Measurements from ENCODE around the gene SESN3.
A peak's percentile ranks its signal among the peaks of the same experiment; 100 is the strongest.
"Not testable (repeated sequence)": the region's sequence is repeated elsewhere in the genome, so short reads cannot be mapped to it uniquely, and the experiment has no call there.

SESN3 gene, protein sequence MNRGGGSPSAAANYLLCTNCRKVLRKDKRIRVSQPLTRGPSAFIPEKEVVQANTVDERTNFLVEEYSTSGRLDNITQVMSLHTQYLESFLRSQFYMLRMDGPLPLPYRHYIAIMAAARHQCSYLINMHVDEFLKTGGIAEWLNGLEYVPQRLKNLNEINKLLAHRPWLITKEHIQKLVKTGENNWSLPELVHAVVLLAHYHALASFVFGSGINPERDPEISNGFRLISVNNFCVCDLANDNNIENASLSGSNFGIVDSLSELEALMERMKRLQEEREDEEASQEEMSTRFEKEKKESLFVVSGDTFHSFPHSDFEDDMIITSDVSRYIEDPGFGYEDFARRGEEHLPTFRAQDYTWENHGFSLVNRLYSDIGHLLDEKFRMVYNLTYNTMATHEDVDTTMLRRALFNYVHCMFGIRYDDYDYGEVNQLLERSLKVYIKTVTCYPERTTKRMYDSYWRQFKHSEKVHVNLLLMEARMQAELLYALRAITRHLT

DNA sequence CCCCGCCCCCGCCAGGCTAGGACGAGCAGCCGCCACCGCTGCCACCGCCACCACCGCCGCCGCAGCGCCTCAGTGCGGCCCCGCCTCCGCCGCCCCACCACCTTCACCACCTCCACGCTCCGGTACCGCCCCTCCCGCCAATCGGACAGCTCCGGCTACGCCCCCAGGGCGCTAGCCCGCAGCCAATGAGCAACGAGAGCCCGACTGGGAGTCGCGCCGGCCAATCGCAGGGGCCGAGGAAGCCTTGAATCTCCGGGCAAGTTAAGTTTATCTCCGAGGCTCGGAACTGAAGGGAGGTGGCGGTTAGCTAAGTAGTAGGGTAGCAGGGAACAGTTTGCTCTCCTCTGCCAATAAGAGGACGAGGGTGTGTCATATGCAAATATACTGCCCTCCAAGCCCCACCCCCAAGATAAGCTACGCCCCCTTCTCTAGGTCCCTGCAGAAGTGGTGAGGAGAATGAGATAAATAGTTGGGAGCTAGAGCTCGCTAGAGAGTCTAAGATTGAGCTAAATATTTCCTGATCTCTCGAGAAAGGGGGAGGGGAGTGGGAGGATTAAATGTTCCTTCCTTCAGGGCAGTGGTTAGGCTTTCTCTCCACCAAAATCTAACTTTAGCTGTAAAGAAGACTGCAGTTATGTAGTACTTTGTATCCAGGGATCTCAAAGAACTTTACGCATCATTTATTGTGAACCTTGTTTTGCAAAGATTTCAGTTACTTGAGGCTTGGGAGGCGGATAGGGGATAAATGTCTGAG lies at the start of gene SESN3:
SESN3 (minus strand) TSS at position 76 of the 754 bp plus-strand sequence. CDS start 342 bp downstream, outside the sequence.
- DNase-seq, result peak; percentile 100

GRCh38 chr11:95279921-95280868 lies 49.2 kb upstream of the SESN3 start:
- DNase-seq, result no peak

- DNase-seq, result no peak
Observed at GRCh38 chr11:95277868-95278267, 46.9 kb upstream of the SESN3 start.

- DNase-seq, result no peak
Observed at GRCh38 chr11:95276139-95276538, 45.1 kb upstream of the SESN3 start.

GRCh38 chr11:95273618-95274017 lies 42.6 kb upstream of the SESN3 start:
- DNase-seq, result not testable (repeated sequence)

GRCh38 chr11:95269036-95269819 lies 38.2 kb upstream of the SESN3 start:
- no peak for DNase-seq

DNA sequence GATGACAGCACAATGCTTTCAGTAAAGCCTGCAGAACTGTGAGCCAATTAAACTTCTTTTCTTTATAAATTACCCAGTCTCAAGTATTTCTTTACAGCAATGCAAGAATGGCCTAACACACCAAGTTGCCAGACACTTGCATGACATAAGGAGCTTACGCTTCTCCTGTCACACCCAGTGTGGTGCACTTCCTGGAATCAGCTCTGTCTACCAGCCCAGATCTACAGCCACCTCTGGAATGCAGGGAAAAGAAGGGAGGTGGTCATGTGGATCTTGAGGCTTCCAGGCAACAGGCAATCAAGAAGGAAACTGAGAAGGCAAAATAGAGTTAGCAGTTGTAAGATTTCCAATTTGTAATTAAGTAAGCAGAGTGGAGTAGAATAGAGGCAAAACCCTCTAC lies 37.4 kb upstream of the SESN3 start:
- no peak for DNase-seq

- DNase-seq, result no peak
Observed at GRCh38 chr11:95267601-95268213, 36.7 kb upstream of the SESN3 start.

- DNase-seq, result no peak
Observed at GRCh38 chr11:95266751-95267374, 35.9 kb upstream of the SESN3 start.

DNA sequence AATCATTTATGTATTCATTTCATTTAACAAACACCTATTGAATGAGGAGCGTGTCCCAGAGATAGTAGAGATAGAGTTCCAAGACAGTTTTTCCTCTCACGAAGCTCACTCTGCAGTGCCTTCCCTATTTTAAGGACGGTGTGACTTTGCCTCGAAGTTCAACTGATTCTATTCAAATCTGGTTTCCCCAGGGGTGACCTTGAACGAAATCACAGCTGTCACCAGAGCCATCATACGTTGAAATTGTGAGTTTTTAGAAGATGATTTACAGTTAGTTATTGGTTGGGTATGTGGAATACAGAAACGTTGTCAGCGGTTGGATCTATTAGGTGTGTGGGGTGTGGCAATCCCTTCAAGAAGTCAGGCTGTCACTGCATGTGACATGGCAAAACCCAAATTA lies 33.9 kb upstream of the SESN3 start:
- DNase-seq, result no peak

GRCh38 chr11:95262994-95263765 lies 32.2 kb upstream of the SESN3 start:
- no peak for DNase-seq

- DNase-seq, result no peak
Observed at GRCh38 chr11:95257456-95257971, 26.5 kb upstream of the SESN3 start.

GRCh38 chr11:95256321-95256779 lies 25.3 kb upstream of the SESN3 start:
- no peak for DNase-seq

DNA sequence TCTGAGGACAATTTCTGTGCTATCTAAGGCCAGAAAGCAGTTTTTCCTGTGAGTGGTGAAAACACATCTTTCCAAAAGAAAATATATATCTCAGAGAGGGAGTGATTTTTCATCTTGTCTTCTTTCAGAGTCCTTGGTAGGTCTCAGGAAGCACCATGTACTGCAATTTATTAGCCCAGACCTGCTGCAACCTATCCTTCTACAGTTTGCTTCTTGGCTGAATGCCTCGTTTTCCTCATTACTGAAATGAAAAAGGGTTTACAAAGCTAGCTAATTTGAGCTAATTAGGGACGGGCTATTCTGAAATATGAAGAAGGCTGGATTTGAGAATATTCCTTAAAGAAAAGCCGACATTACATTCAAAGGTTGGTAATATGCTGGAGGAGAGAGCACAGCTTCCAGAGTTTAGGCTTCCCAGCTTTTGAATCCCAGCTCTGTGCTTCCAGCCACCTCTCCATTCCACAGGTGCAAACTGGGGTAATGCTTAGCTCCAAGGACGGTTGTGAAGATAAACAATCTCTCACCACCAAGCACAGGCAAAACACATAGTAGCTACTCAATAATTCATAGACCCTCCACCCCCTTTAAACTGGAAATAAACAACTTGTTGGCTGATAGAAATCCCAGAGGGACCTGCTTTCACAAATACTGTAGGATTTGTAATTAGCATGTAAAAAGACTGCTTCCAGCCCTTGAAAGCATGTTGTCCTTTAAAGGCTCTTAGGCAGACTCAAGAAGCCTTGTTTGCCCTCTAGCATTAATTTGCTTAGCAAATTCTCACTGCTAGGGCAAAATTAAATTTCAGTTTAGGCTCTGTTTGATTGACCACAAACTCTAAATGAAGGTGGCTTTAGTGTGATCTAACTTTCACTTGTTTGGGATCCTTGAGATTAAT lies 24.5 kb upstream of the SESN3 start:
- DNase-seq, result no peak

DNA sequence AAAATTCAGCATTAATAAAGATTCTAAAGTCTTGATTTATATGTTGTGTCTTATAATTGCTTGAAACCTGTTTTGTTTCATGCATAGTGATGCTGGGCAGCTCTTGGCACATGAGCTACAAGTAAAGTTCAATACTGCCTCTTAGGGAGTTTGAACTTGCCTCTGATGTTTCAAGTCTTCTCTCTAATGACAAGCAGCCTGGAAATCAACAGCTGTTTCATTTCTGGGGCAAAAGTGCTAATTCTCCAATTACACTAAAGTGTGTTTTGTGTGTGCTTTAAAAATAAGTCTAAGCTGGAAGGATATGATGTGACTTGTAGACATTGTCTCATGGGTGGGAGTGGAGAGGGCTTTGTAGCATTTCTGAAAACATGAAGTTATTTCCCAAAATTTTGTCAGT lies 23.7 kb upstream of the SESN3 start:
- no peak for DNase-seq

DNA sequence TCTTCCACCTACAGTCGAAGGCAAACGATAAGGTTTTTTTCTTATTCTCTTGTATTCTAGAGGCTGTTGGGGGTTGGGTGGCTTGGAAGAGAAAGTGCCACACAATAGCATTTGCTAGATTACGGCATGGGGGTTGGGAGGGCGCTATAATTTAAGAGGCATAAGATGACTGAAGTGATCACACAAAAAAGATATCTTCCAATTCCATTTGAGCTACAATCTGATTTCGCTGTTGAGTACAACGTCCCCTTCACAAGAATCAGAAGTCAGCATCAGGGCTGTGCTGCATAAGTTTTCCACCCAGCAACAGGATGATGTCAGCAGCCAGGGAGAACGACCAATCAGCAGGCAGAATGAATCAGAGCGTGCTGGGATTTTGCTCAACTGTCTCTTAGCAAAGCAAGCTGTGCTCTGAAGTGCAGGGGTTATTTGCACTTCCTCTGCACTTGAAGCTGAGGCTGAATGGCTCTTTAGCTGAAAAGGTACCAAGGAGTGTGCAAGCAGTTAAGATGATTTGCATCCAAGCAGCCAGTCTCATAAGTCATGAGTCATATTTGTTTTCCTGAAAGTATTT lies 23.2 kb upstream of the SESN3 start:
- DNase-seq, result peak; percentile 70

GRCh38 chr11:95253141-95253540 lies 22.1 kb upstream of the SESN3 start:
- no peak for DNase-seq

- DNase-seq, result no peak
Observed at GRCh38 chr11:95252586-95252985, 21.6 kb upstream of the SESN3 start.
